Eye (tissue), 1 donor: ENCODE measurements around the gene ARHGAP15.

Source experiments
- DNase-seq: peaks from one replicate; pipeline ENCODE4 v3.0.0-alpha.2; 2015

The ARHGAP15 gene

DNA sequence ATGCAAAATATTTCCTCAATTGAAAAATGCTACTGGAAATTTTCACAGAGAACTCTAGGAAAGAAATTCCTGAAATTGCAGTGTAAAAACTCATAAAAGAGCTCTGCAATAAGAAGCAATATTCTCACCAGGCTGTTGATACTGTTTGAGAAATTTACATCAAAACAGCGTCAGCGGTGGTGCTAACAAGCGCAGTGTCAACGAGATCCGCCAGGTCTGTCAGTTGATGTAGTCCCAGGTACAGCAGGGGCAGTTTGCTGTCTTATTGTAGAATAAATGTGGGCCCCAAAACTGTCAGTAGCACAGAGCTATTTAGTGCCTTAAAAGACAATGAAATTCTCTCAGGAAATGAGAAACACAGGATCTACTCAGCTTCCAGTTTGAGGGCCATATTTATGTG lies 611.2 kb downstream of the ARHGAP15 start:
- DNase-seq, result no peak

DNA sequence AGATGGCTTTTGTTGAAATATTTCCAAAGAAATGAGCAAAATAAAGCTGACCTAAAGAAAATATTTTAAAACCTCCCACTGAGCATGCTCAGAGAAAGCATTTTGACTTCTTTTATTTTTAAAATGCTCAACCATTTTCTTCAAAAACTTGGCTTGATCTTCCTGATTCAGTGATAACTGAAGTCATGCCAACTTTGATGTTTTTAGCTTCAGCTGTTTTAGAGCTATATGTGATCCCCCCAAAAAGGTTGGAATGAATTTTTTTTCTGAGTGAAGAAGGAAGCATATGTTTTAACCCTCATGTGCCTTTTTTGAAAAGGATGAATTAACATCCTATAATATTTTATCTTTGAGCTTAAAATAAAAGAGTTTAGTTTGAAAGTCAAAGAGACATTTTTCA lies 612.0 kb downstream of the ARHGAP15 start:
- DNase-seq, result no peak

DNA sequence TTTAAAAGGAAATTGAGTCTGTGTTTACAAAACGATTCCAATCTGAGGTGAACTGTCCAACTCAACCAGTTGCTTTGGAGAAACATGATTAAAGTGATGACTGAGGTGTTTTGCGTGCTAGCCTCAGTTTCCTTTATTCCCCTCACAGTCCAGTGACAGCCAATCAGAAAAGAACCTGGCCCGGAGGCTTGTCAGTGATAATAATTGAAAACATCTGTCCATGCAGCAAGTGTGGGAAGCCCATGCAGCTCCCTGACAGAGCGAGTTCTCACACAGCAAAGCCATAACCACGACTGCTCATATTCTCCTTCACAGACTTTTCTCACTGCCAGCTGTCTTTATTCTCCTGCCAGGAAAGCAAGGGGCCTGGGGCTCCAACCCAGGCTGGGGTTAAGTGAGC lies 613.4 kb downstream of the ARHGAP15 start:
- DNase-seq, result no peak

DNA sequence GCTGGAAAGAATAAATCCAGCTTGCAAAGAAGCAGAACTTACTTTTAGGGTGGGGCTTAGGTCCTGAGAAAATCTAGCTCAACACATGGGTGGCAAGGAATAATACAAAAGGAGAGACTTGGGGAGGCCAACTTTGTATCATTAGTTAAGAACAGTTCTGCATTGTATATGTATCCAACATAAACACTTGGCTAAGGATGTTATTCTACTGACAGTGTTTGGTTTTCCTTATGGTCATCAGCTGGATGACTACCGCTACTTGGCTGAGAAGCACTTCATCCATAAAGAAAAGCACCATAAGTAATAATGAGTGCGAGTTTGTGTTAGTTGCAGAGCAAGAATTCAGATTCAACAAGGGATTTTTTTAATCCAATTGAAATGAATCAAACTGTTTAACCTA lies 614.9 kb downstream of the ARHGAP15 start:
- no peak for DNase-seq

DNA sequence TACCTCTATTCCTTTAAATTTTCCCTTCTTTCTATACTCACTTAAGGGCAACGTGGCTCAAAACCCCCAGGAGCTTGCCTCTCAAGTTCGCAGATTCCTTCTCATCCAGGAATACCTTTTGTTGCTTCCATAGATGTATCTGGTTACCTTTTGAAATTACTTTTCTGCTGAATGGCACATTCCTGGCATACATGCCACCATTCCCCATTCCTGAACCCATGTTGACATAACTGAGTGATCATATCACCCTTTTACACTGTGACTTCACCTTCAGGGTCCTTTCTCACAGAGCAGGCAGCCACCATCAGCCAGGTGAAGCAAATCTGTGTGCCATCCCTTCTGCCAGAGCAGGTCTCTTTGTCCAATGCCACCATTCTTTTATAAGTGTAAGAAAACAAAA lies 615.8 kb downstream of the ARHGAP15 start:
- no peak for DNase-seq

DNA sequence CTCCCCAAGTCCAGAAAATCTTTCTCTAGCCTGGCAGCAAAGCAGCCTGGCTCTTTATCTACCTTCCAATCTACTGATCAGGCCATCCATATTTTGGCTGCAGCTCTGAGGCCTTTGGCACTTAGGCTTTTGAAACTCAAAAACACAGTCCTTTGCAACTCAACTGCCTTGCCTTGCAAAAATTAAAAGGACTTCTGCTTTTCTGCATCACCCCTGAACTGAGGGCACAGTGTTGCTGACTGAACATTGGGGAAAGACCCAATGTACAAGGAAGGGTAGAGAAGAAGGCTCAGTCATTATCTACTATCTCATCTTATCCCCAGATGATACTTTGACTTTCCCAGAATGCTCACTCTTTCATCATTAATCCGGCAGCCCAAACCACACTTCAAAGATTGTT lies 625.5 kb downstream of the ARHGAP15 start:
- no peak for DNase-seq

DNA sequence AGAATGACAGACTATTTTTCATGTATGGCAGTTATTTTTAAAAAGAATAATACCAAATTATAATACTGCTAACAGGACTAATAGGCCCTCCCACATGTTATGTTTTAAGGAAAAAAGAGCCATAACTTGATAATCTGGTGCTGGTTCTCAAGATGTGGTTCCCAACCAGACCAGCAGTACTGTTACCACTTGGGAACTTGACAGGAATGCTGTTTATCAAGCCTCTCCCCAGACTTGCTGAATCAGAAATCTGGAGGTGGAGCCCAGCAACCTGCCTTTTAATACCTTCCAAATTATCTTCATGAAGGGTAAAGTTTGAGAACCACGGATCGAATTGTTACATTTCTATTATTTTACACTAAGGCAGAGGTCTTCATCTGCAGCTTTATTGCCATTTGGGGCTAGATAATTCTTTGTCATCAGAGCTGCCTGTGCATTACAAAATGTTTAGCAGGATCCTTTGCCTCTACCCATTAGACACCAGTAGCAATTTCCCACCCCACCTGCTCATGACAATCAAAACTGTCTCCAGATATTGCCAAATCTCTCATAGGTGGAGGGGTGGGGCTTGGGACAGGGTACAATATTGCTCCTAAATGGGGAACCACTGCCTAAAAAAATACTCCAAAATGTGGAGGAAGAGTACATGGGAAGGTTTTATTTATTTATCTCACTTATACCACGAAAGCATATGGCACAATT lies 629.6 kb downstream of the ARHGAP15 start:
- no peak for DNase-seq

DNA sequence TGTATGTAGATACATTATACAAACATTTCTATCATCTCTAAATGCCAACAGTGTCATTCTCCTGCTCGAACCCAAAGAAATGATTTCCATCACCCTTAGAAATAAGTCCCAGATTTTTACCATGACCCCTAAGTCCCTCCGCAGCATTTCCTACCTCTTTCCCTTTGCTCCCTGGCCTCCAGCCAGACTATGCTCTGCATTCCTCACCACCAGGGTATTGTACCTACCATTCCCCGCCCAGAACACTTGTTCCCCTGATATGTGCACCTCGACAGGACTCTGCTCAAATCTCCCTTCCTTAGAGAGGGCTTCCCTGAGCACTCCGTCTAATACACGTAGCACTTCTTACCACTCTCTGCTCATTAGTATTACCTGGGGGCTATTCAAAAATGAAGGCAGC lies 630.2 kb downstream of the ARHGAP15 start:
- DNase-seq, result no peak

DNA sequence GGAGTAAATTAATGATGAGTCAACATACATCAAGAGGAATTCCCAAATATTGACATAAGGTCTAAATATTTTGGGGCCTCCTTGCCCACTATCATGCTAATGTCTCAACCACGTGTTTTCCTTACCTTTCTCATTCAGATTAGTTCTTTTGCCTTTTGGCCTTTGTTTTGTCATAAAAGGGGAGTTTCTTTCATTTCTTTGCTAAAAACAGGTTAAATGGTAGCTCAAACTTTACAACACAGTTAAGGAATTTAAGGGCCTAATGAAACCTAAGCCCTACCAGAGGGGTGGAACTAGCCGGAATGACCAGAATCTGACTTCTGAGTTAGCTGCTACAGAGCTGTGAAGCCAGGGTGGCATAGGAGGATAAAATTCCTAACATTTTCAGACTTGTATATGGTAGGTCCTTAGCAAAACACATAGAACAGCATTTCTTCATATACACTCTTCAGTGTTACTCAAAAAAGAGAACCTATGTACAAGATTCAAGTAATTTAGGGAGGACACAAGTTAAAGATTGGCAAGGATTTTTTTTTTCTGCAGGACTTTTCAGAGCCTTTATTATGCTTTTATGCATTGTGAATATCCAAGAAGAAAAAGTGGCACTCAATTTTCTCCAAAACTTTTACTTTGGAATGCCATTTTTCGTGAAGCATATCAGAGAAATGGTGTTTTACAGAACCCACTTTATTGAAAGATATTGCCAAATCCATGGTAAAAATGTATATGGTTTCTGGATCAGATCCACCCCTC lies 633.1 kb downstream of the ARHGAP15 start:
- DNase-seq, result no peak

DNA sequence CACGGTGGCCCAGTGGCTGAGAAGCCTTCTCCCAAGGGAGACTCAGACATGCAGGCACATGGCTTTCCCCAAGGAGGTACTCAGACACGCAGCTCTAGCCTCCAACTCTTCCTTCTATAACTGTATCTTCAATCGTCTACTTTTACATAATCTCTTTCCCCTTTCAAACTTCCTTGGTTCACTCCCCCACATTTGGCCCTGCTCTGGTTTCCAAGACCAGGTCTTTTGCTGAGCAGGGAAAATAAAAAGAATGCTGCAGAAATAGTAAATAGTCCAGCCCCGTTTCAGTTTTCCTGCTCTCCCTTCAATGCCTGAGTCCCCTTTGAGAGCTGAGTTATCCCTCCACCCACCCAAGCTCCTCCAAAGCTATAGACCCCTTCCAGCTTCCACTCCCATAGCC lies 635.0 kb downstream of the ARHGAP15 start:
- DNase-seq, result no peak

DNA sequence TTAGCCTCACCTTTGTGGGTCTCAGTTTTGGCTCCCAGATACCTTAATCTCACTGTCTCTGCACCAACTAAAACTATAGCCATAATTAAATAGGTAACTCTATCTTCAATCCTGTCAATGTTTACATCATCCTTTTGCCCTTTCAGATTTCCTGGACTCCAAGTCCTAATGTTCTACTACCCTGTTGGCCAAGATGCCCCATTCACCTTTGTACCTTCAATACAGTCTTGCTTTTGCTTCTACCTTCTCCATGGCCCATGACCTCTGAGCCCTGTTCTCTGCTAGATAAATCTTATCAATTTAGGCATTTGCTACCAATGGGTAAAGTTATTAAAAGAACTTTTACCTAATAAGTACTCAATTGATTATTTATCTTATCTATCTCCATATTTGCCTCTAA lies 635.5 kb downstream of the ARHGAP15 start:
- no peak for DNase-seq

DNA sequence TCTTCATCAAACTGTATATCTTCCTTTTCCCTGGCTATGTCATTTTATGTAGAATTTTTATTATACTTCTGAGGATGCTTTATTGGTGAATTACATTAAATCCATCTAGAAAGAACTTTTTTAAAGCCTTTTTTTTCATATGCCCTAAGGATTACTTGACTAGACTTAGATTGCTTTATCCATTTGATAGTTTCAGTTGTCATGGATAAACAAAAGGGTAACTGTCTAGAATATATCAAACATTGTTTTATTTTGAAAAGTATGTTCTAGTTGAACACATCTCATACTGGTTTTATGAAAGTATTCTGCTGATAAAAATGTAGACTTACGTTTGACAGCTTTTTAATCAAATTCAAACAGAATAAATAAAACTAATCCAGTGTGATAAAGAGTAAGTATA lies 639.8 kb downstream of the ARHGAP15 start:
- DNase-seq, result no peak

DNA sequence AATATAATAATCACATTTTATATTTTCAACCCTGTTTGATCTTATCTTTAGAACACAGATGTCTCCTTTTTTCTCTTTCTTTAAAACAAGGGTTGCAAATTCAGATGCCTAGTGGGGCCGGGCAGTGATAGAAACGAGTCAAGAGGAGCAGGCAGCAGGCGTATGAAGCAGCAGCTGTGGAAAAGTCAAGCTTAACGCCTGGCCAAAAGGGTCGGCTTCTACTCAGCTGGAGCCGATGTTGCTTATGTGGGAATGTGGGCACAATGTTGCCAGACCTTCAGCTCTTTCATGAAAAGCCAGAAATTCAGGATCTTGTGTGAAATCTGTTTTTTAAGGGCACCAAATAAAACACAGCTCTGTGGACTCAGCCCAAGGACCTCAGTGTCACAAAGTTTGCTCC lies 642.7 kb downstream of the ARHGAP15 start:
- no peak for DNase-seq

DNA sequence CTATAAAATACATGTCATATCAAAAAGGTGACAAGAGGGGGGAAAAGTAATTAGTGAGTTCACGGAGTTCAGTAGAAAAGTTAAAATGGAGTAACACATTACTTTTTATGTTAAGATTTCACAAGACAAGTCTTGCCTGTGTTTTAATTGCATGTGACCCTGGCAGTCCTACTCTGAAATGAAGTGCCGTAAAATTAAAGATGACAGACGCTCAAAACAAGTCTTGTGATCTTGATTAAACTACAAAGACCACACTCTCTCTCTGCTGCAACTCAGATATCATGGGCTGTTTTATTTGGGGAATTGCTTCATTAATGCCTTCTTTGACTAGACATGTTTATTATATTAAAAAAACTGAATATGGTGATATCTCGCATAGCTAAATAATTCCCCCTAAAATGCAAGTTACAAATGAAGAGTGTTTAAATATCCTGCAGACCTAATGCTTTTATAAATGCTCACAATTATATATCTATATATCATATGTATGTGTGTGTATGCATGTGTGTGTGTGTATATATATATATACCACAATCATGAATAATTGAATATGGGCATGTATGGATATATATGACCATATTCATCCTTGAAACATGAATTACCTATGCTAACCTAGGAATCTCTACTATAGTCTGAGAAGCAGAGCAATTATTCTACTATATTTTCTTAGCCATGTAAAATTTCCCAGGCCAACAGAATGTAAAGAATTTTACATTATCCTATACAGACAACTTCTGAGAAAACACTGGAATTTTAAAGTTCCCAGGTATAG lies 647.5 kb downstream of the ARHGAP15 start:
- DNase-seq, result peak; percentile 59

DNA sequence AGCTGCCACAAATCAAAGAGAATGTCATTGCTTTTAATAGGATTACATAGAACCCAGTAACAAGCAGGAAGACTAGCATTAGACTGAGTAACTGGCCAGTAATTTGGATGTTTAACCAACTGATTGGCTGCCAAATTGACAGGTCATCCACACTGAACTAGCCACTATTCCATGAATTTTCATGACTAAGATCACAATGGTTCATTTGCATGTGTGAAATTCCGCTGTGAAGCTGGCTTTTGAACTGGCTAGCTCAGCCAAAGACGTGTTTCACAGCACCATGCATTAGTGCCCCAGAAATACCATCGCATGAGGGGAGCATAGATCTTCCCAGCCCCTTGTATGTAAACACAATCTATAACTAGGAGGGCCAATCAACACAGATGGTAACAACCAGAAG lies 649.8 kb downstream of the ARHGAP15 start:
- DNase-seq, result no peak

DNA sequence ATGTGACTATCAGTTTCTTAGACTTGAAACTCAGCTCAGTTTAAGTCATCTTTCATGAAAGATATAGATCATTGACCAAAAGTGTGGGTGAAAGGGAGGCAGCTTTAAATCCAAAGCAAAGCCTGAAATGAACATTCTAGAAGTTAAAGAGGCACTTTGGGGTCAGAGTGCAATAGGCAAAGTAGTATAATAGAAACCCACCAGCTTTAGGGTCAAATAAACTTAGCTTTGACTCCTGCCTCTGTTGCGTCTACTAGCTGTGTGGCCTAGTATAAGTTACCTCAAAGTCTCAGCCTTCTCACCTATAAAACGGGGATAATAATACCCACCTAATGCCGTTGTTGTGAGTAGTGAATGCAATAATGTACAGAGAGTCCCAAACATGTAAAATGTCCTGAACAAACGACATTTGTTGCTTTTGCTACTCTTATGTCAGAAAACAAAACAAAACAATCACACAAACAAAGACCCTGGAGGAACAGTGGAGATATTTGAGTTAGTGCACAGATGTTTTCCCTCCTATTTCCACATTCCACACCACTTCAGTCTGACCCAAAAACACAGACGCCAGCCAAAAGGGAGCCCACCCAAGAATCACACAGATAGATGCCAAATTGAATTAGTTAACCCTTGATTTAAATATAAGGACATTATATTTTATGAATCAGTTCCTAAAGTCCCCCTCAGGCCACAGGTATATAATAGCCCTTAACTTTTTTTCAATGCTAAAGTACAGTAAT lies 657.0 kb downstream of the ARHGAP15 start:
- DNase-seq, result no peak

DNA sequence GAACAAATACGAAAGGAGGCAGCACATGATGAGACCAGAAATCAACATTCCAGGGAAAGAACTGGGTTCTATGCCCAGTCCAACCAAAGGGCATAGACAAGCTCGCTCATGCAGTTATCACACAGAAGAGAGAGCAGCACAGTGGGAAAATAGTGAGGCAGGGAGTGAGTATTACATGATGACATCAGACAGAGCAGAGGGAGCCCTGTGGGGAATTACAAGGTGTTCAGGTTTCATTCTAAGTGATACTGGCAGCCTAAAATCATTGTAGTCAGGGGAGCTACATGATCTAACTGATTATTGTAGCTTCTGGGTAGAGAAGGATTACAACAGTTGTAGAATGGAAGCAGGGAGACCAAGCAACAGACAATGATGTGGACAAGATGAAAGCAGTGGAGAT lies 658.5 kb downstream of the ARHGAP15 start:
- no peak for DNase-seq

DNA sequence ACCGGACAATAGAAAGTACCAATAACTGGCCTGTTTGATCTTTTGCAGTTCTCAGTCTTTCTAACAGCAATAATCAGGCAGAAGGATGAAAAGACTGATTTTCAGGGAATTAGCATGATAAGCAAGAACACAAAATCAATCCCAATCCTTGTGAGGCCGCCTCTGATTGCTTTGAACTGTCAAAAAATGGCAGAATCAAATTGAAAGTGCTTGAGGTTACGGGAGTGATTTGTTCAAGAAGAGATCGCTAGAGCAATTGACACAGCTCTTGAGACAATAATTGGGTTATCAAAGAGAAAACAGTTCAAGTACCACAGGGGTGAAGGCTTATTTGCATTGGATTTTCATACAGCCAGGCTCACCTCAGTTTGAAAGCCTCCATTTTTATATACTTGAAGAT lies 663.4 kb downstream of the ARHGAP15 start:
- no peak for DNase-seq

DNA sequence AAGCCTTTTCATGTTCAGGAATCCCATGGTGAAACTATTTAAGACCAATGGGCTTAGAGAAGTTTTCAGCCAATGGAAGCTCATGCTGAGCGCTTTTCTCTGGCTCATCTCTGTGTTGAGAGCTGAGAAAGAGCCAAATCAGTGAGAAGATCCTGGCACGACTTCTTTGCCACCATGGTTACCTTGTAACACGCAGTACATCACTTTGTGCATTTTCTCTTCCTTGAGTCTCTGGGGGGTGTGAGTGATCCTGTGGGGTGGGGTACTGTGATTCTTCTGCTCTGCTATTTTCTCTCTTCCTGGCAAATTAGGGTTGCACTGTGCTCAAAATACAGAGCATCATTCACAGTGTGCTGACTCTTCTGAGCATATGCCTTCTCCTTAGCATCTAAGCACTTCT lies 664.2 kb downstream of the ARHGAP15 start:
- DNase-seq, result no peak

DNA sequence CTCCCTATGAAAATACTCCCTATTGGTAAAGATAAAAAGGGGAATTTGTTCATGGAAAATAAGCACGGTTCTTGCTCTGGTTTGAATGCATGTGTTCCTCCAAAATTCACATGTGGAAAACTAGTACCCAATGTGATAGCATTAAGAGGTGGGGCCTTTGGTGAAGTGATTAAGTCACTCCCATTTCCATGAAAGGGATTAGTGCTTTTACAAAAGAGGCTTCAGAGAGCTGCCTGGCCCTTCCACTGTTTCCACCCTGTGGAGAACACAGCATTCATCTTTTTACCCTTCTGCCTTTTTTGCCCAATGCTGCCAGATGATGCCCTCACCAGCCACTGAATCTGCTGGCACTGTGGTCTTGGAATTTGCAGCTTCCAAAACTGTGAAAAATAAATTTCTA lies 666.8 kb downstream of the ARHGAP15 start:
- no peak for DNase-seq

DNA sequence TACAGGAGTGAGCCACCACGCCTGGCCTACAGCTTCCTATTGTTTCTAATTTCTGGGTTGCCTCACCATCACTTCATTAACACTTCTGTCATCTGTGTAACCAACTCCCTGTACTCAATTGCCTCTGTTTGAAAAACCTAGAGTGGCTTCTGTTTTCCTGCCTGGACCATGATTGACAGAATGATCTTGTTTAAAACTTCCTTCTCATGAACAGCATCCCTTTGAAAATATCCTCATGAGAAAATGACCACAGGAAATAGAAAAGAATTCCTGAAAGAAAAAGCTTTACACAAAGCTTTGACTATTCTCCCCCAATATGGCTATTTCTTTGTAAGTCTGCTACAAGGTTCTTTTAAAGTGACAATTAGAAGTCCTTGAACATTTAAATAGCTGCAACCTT lies 672.3 kb downstream of the ARHGAP15 start:
- DNase-seq, result no peak

DNA sequence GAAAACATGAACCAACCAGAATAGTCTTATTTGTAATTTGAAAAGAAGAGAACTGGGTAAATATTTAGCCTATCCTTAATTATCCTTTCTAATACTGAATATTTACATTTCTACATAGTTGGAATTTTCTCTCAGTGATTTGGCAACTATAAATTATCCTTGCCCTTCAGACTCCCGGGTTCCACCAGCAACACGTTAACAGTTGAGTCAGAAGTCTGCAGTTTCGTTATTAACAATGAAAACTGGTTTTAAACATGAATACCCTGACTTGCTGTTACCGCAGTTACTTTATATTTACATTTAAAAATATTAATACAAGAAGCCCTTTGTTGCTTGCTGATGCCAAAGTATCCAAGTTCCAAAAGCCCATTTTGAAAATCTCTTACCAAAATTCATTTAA lies 673.0 kb downstream of the ARHGAP15 start:
- DNase-seq, result no peak
